Breast epithelium (tissue), 4 donors: ENCODE results near the gene AKT3. TPM values are rescaled to one million over a fixed set of nuclear protein-coding genes. Genes with fewer than 3 reads are reported as not detected.

Experiments
- DNase-seq, 2 donors: peaks; one replicate each; pipeline ENCODE4 v3.0.0-alpha.2; 2019; ENCODE audit warnings: low spot score in 2 of 2
- H3K27ac ChIP-seq, 2 donors: fragments of 200-600 bp; sonication (generic) in 1 of 2; one replicate each; pipeline ENCODE4 v1.5.1; 2016 to 2019; ENCODE audit warnings: mild to moderate bottlenecking in 1 of 2
- H3K27me3 ChIP-seq, 2 donors: fragments of 200-600 bp; sonication (generic) in 1 of 2; one replicate each; pipeline versions ENCODE4 v1.5.1 to v1.6.0; 2017 to 2019; ENCODE audit warnings: control low read depth in 1 of 2, mild to moderate bottlenecking in 1 of 2
- H3K36me3 ChIP-seq: fragments of 200-600 bp; one replicate; pipeline ENCODE4 v1.5.1; 2019
- H3K4me1 ChIP-seq, 2 donors: fragments of 200-600 bp; sonication (generic); one replicate each; pipeline ENCODE4 v1.5.1; 2016 to 2019; ENCODE audit warnings: control low read depth in 1 of 2
- H3K4me3 ChIP-seq, 3 donors: fragments of 200-600 bp; sonication (generic); 1 replicate in 2 of 3; 2 replicates in 1 of 3; pipeline ENCODE4 v1.5.1; 2016 to 2019; ENCODE audit warnings: mild to moderate bottlenecking in 3 of 3, moderate library complexity in 2 of 3
- H3K9me3 ChIP-seq, 2 donors: fragments of 200-600 bp; sonication (generic) in 1 of 2; one replicate each; pipeline ENCODE4 v1.5.1; 2016 to 2019; ENCODE audit warnings: control low read depth in 1 of 2
- CTCF ChIP-seq, 3 donors: fragments of 450-650 bp; IDR thresholded peaks; one replicate each; pipeline ENCODE4 v1.5.1; 2016 to 2017; ENCODE audit warnings: antibody characterized with exemption in 3 of 3, mild to moderate bottlenecking in 3 of 3, moderate library complexity in 3 of 3
- POLR2A ChIP-seq: fragments of 450-650 bp; IDR thresholded peaks from one replicate; pipeline ENCODE4 v1.6.1; 2016; ENCODE audit warnings: antibody characterized with exemption, mild to moderate bottlenecking, moderate library complexity
- POLR2AphosphoS5 ChIP-seq, 3 donors: sonication (generic); formaldehyde crosslinking; IDR thresholded peaks; one replicate each; pipeline ENCODE4 v1.6.1; 2017; ENCODE audit warnings: antibody characterized with exemption in 3 of 3
- intact Hi-C: fragments of 100-400 bp; cut with DNase I; formaldehyde crosslinking; loops from one replicate; pipeline ENCODE4 v1.15.1; 2023; ENCODE audit warnings: low total_unique reads
- total RNA-seq, 3 donors: library from RNA; depleted of rRNA; stranded (reverse); fragments of >200 nt; gene quantifications; one replicate each; pipeline ENCODE4 v1.1.0, GENCODE V29; 2016

The AKT3 gene
- total RNA-seq, 3 donors from 2014 or later = 49.6 to 58.7 (median 58.7) TPM

GRCh38 chr1:243549108-243549507 is 300.9 kb downstream of the AKT3 start:
- Histone ChIP-seq H3K4me3 (no peak overlapping the region), H3K4me1 (no peaks in the 10 kb centered on the region), H3K36me3 (no peaks in the 10 kb centered on the region), H3K27me3 (no peaks in the 10 kb centered on the region), H3K27ac (no peak overlapping the region), H3K9me3 (no peaks in the 10 kb centered on the region)
- intact Hi-C loops = no loop called here
- no peak for TF ChIP-seq CTCF (IDR thresholded peaks at IDR 0.05)
- TF ChIP-seq POLR2AphosphoS5 (IDR thresholded peaks at IDR 0.05) = no peak
- no peak for TF ChIP-seq POLR2A
- DNase-seq = no peak

- intact Hi-C loops = no loop called here
- Histone ChIP-seq H3K9me3 (no peaks in the 10 kb centered on the region), H3K4me1 (no peaks in the 10 kb centered on the region), H3K4me3 (no peak overlapping the region), H3K27me3 (no peaks in the 10 kb centered on the region), H3K27ac (no peak overlapping the region), H3K36me3 (no peaks in the 10 kb centered on the region)
- no peak for DNase-seq
- TF ChIP-seq CTCF (IDR thresholded peaks at IDR 0.05) (no peak), POLR2A (no peak), POLR2AphosphoS5 (IDR thresholded peaks at IDR 0.05) (no peak)
Observed at GRCh38 chr1:243548516-243548915, 301.5 kb downstream of the AKT3 start.

GRCh38 chr1:243547891-243548290 is 302.2 kb downstream of the AKT3 start:
- no peak overlapping the region for H3K4me3 ChIP-seq
- H3K36me3 ChIP-seq = no peaks in the 10 kb centered on the region
- no peaks in the 10 kb centered on the region for H3K4me1 ChIP-seq
- DNase-seq = no peak
- H3K9me3 ChIP-seq = no peaks in the 10 kb centered on the region
- intact Hi-C loops = no loop called here
- TF ChIP-seq POLR2A = no peak
- TF ChIP-seq POLR2AphosphoS5 (IDR thresholded peaks at IDR 0.05) = no peak
- no peak for TF ChIP-seq CTCF (IDR thresholded peaks at IDR 0.05)
- H3K27me3 ChIP-seq = no peaks in the 10 kb centered on the region
- no peak overlapping the region for H3K27ac ChIP-seq

- H3K4me1 ChIP-seq = no peaks in the 10 kb centered on the region
- TF ChIP-seq POLR2AphosphoS5 (IDR thresholded peaks at IDR 0.05) (no peak), POLR2A (no peak), CTCF (IDR thresholded peaks at IDR 0.05) (no peak)
- no peak overlapping the region for H3K4me3 ChIP-seq
- no peaks in the 10 kb centered on the region for H3K36me3 ChIP-seq
- intact Hi-C loops = no loop called here
- no peak overlapping the region for H3K27ac ChIP-seq
- no peaks in the 10 kb centered on the region for H3K9me3 ChIP-seq
- DNase-seq = no peak
- H3K27me3 ChIP-seq = no peaks in the 10 kb centered on the region
Observed at GRCh38 chr1:243546457-243546856, 303.6 kb downstream of the AKT3 start.

- Histone ChIP-seq H3K4me3 (no peak overlapping the region), H3K27me3 (no peaks in the 10 kb centered on the region), H3K27ac (no peak overlapping the region), H3K9me3 (no peaks in the 10 kb centered on the region), H3K36me3 (no peaks in the 10 kb centered on the region), H3K4me1 (no peaks in the 10 kb centered on the region)
- DNase-seq = no peak
- TF ChIP-seq POLR2AphosphoS5 (IDR thresholded peaks at IDR 0.05) (no peak), CTCF (IDR thresholded peaks at IDR 0.05) (no peak), POLR2A (no peak)
- intact Hi-C loops = no loop called here
Observed at GRCh38 chr1:243543501-243543900, 306.5 kb downstream of the AKT3 start.
